Activated T-cell treated with anti-CD3 and anti-CD28 coated beads for 1 hour (primary cell): ENCODE measurements around the gene PDE4D.

ENCODE experiments used
- DNase-seq: peaks from one replicate; pipeline ENCODE4 v3.0.0-alpha.2; 2020; ENCODE audit warnings: low read depth

The PDE4D gene

GRCh38 chr5:59366784-59367183 is 526.7 kb downstream of the PDE4D start:
- no peak for DNase-seq

GRCh38 chr5:59362438-59362837 is 531.1 kb downstream of the PDE4D start:
- no peak for DNase-seq

- no peak for DNase-seq
Measured at GRCh38 chr5:59361454-59361853, 532.1 kb downstream of the PDE4D start.

- DNase-seq: no peak
Measured at GRCh38 chr5:59360130-59360555, 533.4 kb downstream of the PDE4D start.

GRCh38 chr5:59358005-59358861 is 535.3 kb downstream of the PDE4D start:
- no peak for DNase-seq

GRCh38 chr5:59357381-59357977 is 536.0 kb downstream of the PDE4D start:
- no peak for DNase-seq

GRCh38 chr5:59356813-59357380 is 536.6 kb downstream of the PDE4D start:
- DNase-seq: no peak

- no peak for DNase-seq
Measured at GRCh38 chr5:59354811-59355210, 538.7 kb downstream of the PDE4D start.

- no peak for DNase-seq
Measured at GRCh38 chr5:59354274-59354673, 539.3 kb downstream of the PDE4D start.

- DNase-seq: no peak
Measured at GRCh38 chr5:59351076-59351794, 542.3 kb downstream of the PDE4D start.

- DNase-seq: no peak
Measured at GRCh38 chr5:59348189-59348588, 545.3 kb downstream of the PDE4D start.

- DNase-seq: no peak
Measured at GRCh38 chr5:59346982-59347381, 546.5 kb downstream of the PDE4D start.

- DNase-seq: no peak
Measured at GRCh38 chr5:59346514-59346913, 547.0 kb downstream of the PDE4D start.

- no peak for DNase-seq
Measured at GRCh38 chr5:59342181-59342580, 551.3 kb downstream of the PDE4D start.

GRCh38 chr5:59341760-59342159 is 551.8 kb downstream of the PDE4D start:
- DNase-seq: no peak

GRCh38 chr5:59341155-59341554 is 552.4 kb downstream of the PDE4D start:
- no peak for DNase-seq

GRCh38 chr5:59340637-59341036 is 552.9 kb downstream of the PDE4D start:
- DNase-seq: no peak

- no peak for DNase-seq
Measured at GRCh38 chr5:59337240-59337639, 556.3 kb downstream of the PDE4D start.

- no peak for DNase-seq
Measured at GRCh38 chr5:59335544-59335943, 558.0 kb downstream of the PDE4D start.

- DNase-seq: no peak
Measured at GRCh38 chr5:59333416-59333815, 560.1 kb downstream of the PDE4D start.

GRCh38 chr5:59332236-59332973 is 561.1 kb downstream of the PDE4D start:
- no peak for DNase-seq

- no peak for DNase-seq
Measured at GRCh38 chr5:59330680-59331079, 562.8 kb downstream of the PDE4D start.
